GM12878 (cell line): ENCODE results near the gene CDO1. TPM values are rescaled to one million over a fixed set of nuclear protein-coding genes. Genes with fewer than 3 reads are reported as not detected.

Source experiments
- ATAC-seq: fragments of 200-7000 bp; cut with Tn5 transposase; 3 replicates; pipeline ENCODE4 v1.9.1; 2020; ENCODE audit warnings: mild to moderate bottlenecking, moderate library complexity
- BruUV-seq: library from RNA; stranded (reverse); fragments of 400-500 nt; replicated peaks from 2 replicates; lab custom pipeline; 2021; lab: Mats Ljungman, UMichigan
- CTCF ChIA-PET: fragments of 300-600 bp; sonication (Branson Sonifier 250); formaldehyde crosslinking; extraction: SDS; loops from one replicate; lab custom pipeline; 2021; ENCODE audit warnings: inconsistent platforms; lab: Yijun Ruan, JAX
- POLR2A ChIA-PET: fragments of 350-600 bp; formaldehyde crosslinking; extraction: SDS; loops from one replicate; lab custom pipeline; 2021; ENCODE audit warnings: inconsistent platforms; lab: Charles Lee
- RAD21 ChIA-PET: fragments of 300-600 bp; sonication (Branson Sonifier 250); formaldehyde crosslinking; loops from one replicate; lab custom pipeline; 2023; ENCODE audit warnings: antibody characterized with exemption; ENCODE audit not compliant: unreplicated experiment; lab: Charles Lee
- SMC1A ChIA-PET: fragments of 300-600 bp; sonication (Branson Sonifier 250); formaldehyde crosslinking; loops from one replicate; lab custom pipeline; 2023; ENCODE audit not compliant: unreplicated experiment, uncharacterized antibody; lab: Charles Lee
- DNase-seq: peaks from one replicate; pipeline ENCODE4 v3.0.0-alpha.2; 2011; ENCODE audit warnings: low read depth, low spot score
- FAIRE-seq: peaks from 3 replicates; lab custom pipeline; 2011; peaks lifted over from hg19 to GRCh38; lab: Jason Lieb, UNC
- H2AFZ ChIP-seq: 2 replicates; pipeline ENCODE4 v1.6.0; 2011; ENCODE audit warnings: low read depth, low read length, control low read depth; ENCODE audit not compliant: control insufficient read depth
- H3K27ac ChIP-seq: 2 replicates; pipeline ENCODE4 v1.5.1; 2011; ENCODE audit warnings: control low read depth; ENCODE audit not compliant: control insufficient read depth, insufficient read depth
- H3K27me3 ChIP-seq, 2 experiments: replicated peaks in 1 of 2; 2 replicates each; pipeline versions ENCODE4 v1.6.0 to v1.6.1; 2011; ENCODE audit warnings: low read length in 1 of 2; ENCODE audit not compliant: control insufficient read depth in 2 of 2, insufficient read depth in 2 of 2
- H3K36me3 ChIP-seq, 2 experiments: 2 replicates each; pipeline ENCODE4 v1.5.1; 2011; ENCODE audit warnings: low read length in 1 of 2; ENCODE audit not compliant: control insufficient read depth in 2 of 2, insufficient read depth in 2 of 2
- H3K4me1 ChIP-seq: 2 replicates; pipeline ENCODE4 v1.6.1; 2011; ENCODE audit warnings: mild to moderate bottlenecking, low read length, moderate library complexity, mixed read lengths; ENCODE audit not compliant: control insufficient read depth, insufficient read depth
- H3K4me2 ChIP-seq: 2 replicates; pipeline ENCODE4 v1.6.0; 2011; ENCODE audit warnings: control low read depth; ENCODE audit not compliant: control insufficient read depth, insufficient read depth
- H3K4me3 ChIP-seq: fragments of 200-600 bp; sonication (generic); 2 replicates; pipeline ENCODE4 v1.5.1; 2016
- H3K79me2 ChIP-seq: 2 replicates; pipeline ENCODE4 v1.6.0; 2011; ENCODE audit warnings: low read length; ENCODE audit not compliant: control insufficient read depth, insufficient read depth
- H3K9ac ChIP-seq: 2 replicates; pipeline ENCODE4 v1.8.0; 2011; ENCODE audit warnings: low read length, control low read depth, mixed read lengths; ENCODE audit not compliant: control insufficient read depth, insufficient read depth
- H3K9me3 ChIP-seq: replicated peaks from 3 replicates; pipeline ENCODE4 v1.5.1; 2011; ENCODE audit warnings: mild to moderate bottlenecking, low read length; ENCODE audit not compliant: control insufficient read depth, insufficient read depth
- H4K20me1 ChIP-seq: 2 replicates; pipeline ENCODE4 v1.6.0; 2011; ENCODE audit not compliant: control insufficient read depth, insufficient read depth
- CTCF ChIP-seq, 3 experiments: IDR thresholded peaks in 2 of 3; conservative IDR thresholded peaks in 1 of 3; 2 replicates each; pipeline ENCODE4 v1.5.1; 2011; ENCODE audit warnings: low read depth in 3 of 3, low read length in 3 of 3, mild to moderate bottlenecking in 3 of 3, control low read depth in 2 of 3, moderate library complexity in 2 of 3, inconsistent platforms in 1 of 3, mixed read lengths in 1 of 3; ENCODE audit not compliant: control insufficient read depth in 2 of 3, insufficient read depth in 1 of 3; ENCODE audit errors: extremely low read depth in 1 of 3
- EGR1 ChIP-seq, 2 experiments: IDR thresholded peaks; 1 replicate in 1 of 2; 2 replicates in 1 of 2; pipeline ENCODE4 v1.6.1; 2011 to 2012; ENCODE audit warnings: low read depth in 2 of 2, low read length in 2 of 2, borderline replicate concordance in 1 of 2, mild to moderate bottlenecking in 1 of 2, moderate library complexity in 1 of 2
- ESRRA ChIP-seq: IDR thresholded peaks from 2 replicates; pipeline ENCODE4 v1.6.1; 2012; ENCODE audit warnings: mild to moderate bottlenecking, low read length, improper control_type of control experiment
- HDGF ChIP-seq: fragments of 450-650 bp; IDR thresholded peaks from 2 replicates; pipeline ENCODE4 v1.6.1; 2016; ENCODE audit warnings: antibody characterized with exemption
- NR2F1 ChIP-seq: fragments of 450-650 bp; conservative IDR thresholded peaks from 2 replicates; pipeline ENCODE4 v1.6.1; 2017; ENCODE audit warnings: mild to moderate bottlenecking
- PAX5 ChIP-seq: IDR thresholded peaks from 2 replicates; pipeline ENCODE4 v1.6.1; 2011; ENCODE audit warnings: low read depth, low read length, borderline replicate concordance
- SRF ChIP-seq, 2 experiments: IDR thresholded peaks; 2 replicates each; pipeline ENCODE4 v1.6.1; 2011; ENCODE audit warnings: low read depth in 2 of 2, low read length in 2 of 2, mild to moderate bottlenecking in 1 of 2, moderate library complexity in 1 of 2
- WGBS: methylation state at CpG from one replicate; pipeline ENCODE4 v1.1.6; 2016; ENCODE audit warnings: low lambda C conversion rate; ENCODE audit not compliant: insufficient replicate concordance, insufficient coverage; ENCODE audit errors: missing lambda C conversion rate; 5-methylcytosine and 5-hydroxymethylcytosine counted together
- in situ Hi-C: fragments of 300-500 bp; cut with MboI; formaldehyde crosslinking; loops from 9 replicates; pipeline ENCODE4 v1.14.3; 2018; ENCODE audit warnings: mixed read lengths
- intact Hi-C: fragments of 100-400 bp; cut with micrococcal nuclease; formaldehyde crosslinking; loops from one replicate; pipeline ENCODE4 v1.14.2; 2022; ENCODE audit not compliant: unreplicated experiment
- polyA plus RNA-seq, 11 experiments: library from polyadenylated mRNA; depleted of rRNA in 4 of 11; unstranded in 6 of 11; stranded (reverse) in 5 of 11; fragments of >200 nt; fragmentation: Nextera tagmentation in 4 of 11; fragmentation: Illumina TruSeq in 1 of 11; extraction: Ambion mirVana in 4 of 11; extraction: Trizol in 1 of 11; gene quantifications; 1 replicate in 1 of 11; 2 replicates in 10 of 11; pipeline versions ENCODE4 v1.2.1 to v1.2.3, GENCODE V29; 2011 to 2016; ENCODE audit warnings: inconsistent platforms in 2 of 11, missing spikeins in 2 of 11, low read depth in 1 of 11
- total RNA-seq, 4 experiments: library from RNA; depleted of rRNA in 3 of 4; stranded (reverse); fragments of >200 nt in 3 of 4; fragmentation: Illumina TruSeq in 1 of 4; extraction: Trizol in 1 of 4; gene quantifications; 2 replicates each; pipeline versions ENCODE4 v1.2.1 to v1.2.3, GENCODE V29; 2013 to 2021

CDO1 gene
- total and polyA plus RNA-seq, 10 of the 15 experiments (the other 5 are each of a cell fraction or from before 2014, with no cell fraction given): 0.05 TPM; not detected in 9

GRCh38 chr5:115847290-115847689 lies 30.8 kb upstream of the CDO1 start:
- in situ Hi-C loops (loop anchor here (25.0 kb wide), 1 partner anchor 215 kb away; no protein-coding TSS in a partner anchor), intact Hi-C loops (loop anchor here (10.0 kb wide), 1 partner anchor 1412 kb away; no protein-coding TSS in a partner anchor)
- Histone ChIP-seq H2AFZ (no peak overlapping the region), H3K9ac (no peak overlapping the region), H3K27me3 (no peaks in the 10 kb centered on the region), H3K4me1 (peaks cover 15% of the 10 kb centered on the region; the same call in 1 of the 2 replicates), H3K36me3 (no peaks in the 10 kb centered on the region; a peak in 1 of 4 replicates), H3K9me3 (no peaks in the 10 kb centered on the region; the same call in 1 of the 3 replicates), H3K4me3 (no peak overlapping the region), H4K20me1 (peaks cover 5% of the 10 kb centered on the region; the same call in 1 of the 2 replicates)
- FAIRE-seq (no peak), DNase-seq (no peak), ATAC-seq (no peak)
- BruUV-seq: no TSS peak
- ChIA-PET CTCF (interaction anchor here (0.6 kb wide), 1 partner anchor 90 kb away, joined by 3 read pairs; no protein-coding TSS in a partner anchor), RAD21 (no interaction called here), POLR2A (interaction anchor here (1.0 kb wide), 1 partner anchor 221 kb away, joined by 3 read pairs; the partner anchor contains the start of gene TMED7)
- 84% methylated on average over 7 of the region's 7 CpGs for WGBS
- TF ChIP-seq PAX5 (no peak), SRF (IDR thresholded peaks at IDR 0.05; ENCODE audit: low read depth in 2 of 2, low read length in 2 of 2) (no peak), EGR1 (IDR thresholded peaks at IDR 0.05; ENCODE audit: borderline replicate concordance in 1 of 2, low read depth in 2 of 2, low read length in 2 of 2) (no peak), CTCF (IDR thresholded peaks at IDR 0.05 in 2 of 3, conservative IDR thresholded peaks at IDR 0.05 in 1 of 3; ENCODE audit: control insufficient read depth in 2 of 3, extremely low read depth in 1 of 3, insufficient read depth in 1 of 3, low read depth in 3 of 3, low read length in 3 of 3) (no peak), NR2F1 (no peak), ESRRA (no peak), HDGF (no peak)
- TF ChIP-seq, all 136 proteins: peak for 0
- Histone ChIP-seq H3K79me2 (peaks cover 91% of the 10 kb centered on the region), H3K27ac (no peak overlapping the region), H3K4me2 (no peak overlapping the region; the same call in 1 of the 2 replicates)
- SMC1A ChIA-PET: interaction anchor here (0.7 to 1.6 kb wide), 3 partner anchors 21 to 184 kb away, joined by 3 to 4 read pairs (median 3); no protein-coding TSS in a partner anchor
